SK-N-SH treated with all-trans-retinoic acid at 6 μM for 48 hours (cell line): ENCODE results near the gene CACNA1B.

Source experiments
- ATAC-seq: fragments of 200-7000 bp; cut with Tn5 transposase; 3 replicates; pipeline ENCODE4 v1.9.1; 2020; ENCODE audit warnings: mild to moderate bottlenecking, moderate library complexity
- ARNTL ChIP-seq: fragments of 450-650 bp; formaldehyde crosslinking; IDR thresholded peaks from 2 replicates; pipeline ENCODE4 v1.5.0; 2020; ENCODE audit warnings: low read depth, mild to moderate bottlenecking, moderate library complexity, borderline replicate concordance
- BACH2 ChIP-seq: fragments of 250-450 bp; sonication (Bioruptor Pico); IDR thresholded peaks from 2 replicates; pipeline ENCODE4 v1.9.0; 2021; ENCODE audit warnings: mild to moderate bottlenecking, borderline replicate concordance
- CSDC2 ChIP-seq: fragments of 250-450 bp; sonication (Bioruptor Pico); IDR thresholded peaks from 2 replicates; pipeline ENCODE4 v1.5.0; 2020; ENCODE audit warnings: mild to moderate bottlenecking, moderate library complexity
- ESRRG ChIP-seq: fragments of 250-450 bp; sonication (Bioruptor Pico); IDR thresholded peaks from 2 replicates; pipeline ENCODE4 v1.6.1; 2021; ENCODE audit warnings: mild to moderate bottlenecking
- OSR1 ChIP-seq: fragments of 250-450 bp; sonication (Bioruptor Pico); IDR thresholded peaks from 2 replicates; pipeline ENCODE4 v1.8.0; 2022; ENCODE audit warnings: moderate library complexity, mild to moderate bottlenecking, inconsistent platforms
- PPARA ChIP-seq: fragments of 250-450 bp; sonication (Bioruptor Pico); IDR thresholded peaks from 2 replicates; pipeline ENCODE4 v1.5.0; 2020; ENCODE audit warnings: mild to moderate bottlenecking, borderline replicate concordance
- RARB ChIP-seq: fragments of 250-450 bp; sonication (Bioruptor Pico); IDR thresholded peaks from 2 replicates; pipeline ENCODE4 v1.8.0; 2021; ENCODE audit warnings: mild to moderate bottlenecking, moderate library complexity
- SNAI2 ChIP-seq: fragments of 250-450 bp; sonication (Bioruptor Pico); IDR thresholded peaks from 2 replicates; pipeline ENCODE4 v1.5.0; 2020; ENCODE audit warnings: mild to moderate bottlenecking, moderate library complexity
- TOX ChIP-seq: fragments of 250-450 bp; sonication (Bioruptor Pico); IDR thresholded peaks from 2 replicates; pipeline ENCODE4 v1.8.0; 2021; ENCODE audit warnings: mild to moderate bottlenecking, moderate library complexity, borderline replicate concordance
- ZFP3 ChIP-seq: fragments of 250-450 bp; sonication (Bioruptor Pico); IDR thresholded peaks from 2 replicates; pipeline ENCODE4 v1.5.0; 2020; ENCODE audit warnings: mild to moderate bottlenecking, moderate library complexity
- ZFP30 ChIP-seq: fragments of 450-650 bp; formaldehyde crosslinking; IDR thresholded peaks from 2 replicates; pipeline ENCODE4 v1.5.0; 2022; ENCODE audit warnings: mild to moderate bottlenecking, moderate library complexity
- ZNF565 ChIP-seq: fragments of 450-650 bp; formaldehyde crosslinking; conservative IDR thresholded peaks from 2 replicates; pipeline ENCODE4 v1.5.0; 2020; ENCODE audit warnings: low read depth, mild to moderate bottlenecking, moderate library complexity
- ZNF70 ChIP-seq: fragments of 450-650 bp; formaldehyde crosslinking; IDR thresholded peaks from 2 replicates; pipeline ENCODE4 v1.5.0; 2020; ENCODE audit warnings: mild to moderate bottlenecking, moderate library complexity
- ZNF8 ChIP-seq: fragments of 450-650 bp; formaldehyde crosslinking; IDR thresholded peaks from 2 replicates; pipeline ENCODE4 v1.5.0; 2020; ENCODE audit warnings: mild to moderate bottlenecking, moderate library complexity
- TF ChIP-seq, protein P1 (sequence below): fragments of 250-450 bp; sonication (Bioruptor Pico); IDR thresholded peaks from 2 replicates; pipeline ENCODE4 v1.5.1; 2021; ENCODE audit warnings: mild to moderate bottlenecking, moderate library complexity
- TF ChIP-seq, protein P2 (sequence below): fragments of 250-450 bp; sonication (Bioruptor Pico); IDR thresholded peaks from 2 replicates; pipeline ENCODE4 v1.5.1; 2020; ENCODE audit warnings: low read depth, mild to moderate bottlenecking, moderate library complexity
- TF ChIP-seq, protein P3 (sequence below): fragments of 250-450 bp; sonication (Bioruptor Pico); IDR thresholded peaks from 2 replicates; pipeline ENCODE4 v1.8.0; 2020; ENCODE audit warnings: mild to moderate bottlenecking, moderate library complexity, borderline replicate concordance
- TF ChIP-seq, protein P4 (sequence below): fragments of 250-450 bp; sonication (Bioruptor Pico); IDR thresholded peaks from 2 replicates; pipeline ENCODE4 v1.8.0; 2021; ENCODE audit warnings: low read depth, mild to moderate bottlenecking, moderate library complexity, borderline replicate concordance
- TF ChIP-seq, protein P5 (sequence below): fragments of 250-450 bp; sonication (Bioruptor Pico); IDR thresholded peaks from 2 replicates; pipeline ENCODE4 v1.5.0; 2020; ENCODE audit warnings: mild to moderate bottlenecking, moderate library complexity

The CACNA1B gene

DNA sequence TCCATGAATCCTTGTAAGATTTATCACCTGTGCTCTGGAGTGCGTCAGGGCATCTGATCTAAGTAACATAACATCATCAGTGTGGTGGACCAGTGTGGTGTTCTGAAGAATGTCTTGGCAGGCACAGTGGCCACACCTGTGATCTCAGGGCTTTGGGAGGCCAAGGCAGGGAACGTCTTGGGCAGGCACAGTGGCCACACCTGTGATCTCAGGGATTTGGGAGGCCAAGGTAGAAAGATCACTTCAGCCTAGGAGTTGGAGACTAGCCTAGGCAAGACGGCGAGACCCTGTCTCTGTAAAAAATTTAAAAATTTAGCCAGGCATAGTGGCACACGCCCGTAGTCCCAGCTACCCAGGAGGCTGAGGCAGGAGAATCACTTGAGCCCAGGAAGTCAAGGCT is 185.5 kb downstream of the CACNA1B start:
- no peak for TF ChIP-seq ZNF70 (CRISPR knock-in tag)
- TF ChIP-seq RARB (CRISPR knock-in tag): no peak
- no peak for TF ChIP-seq ZNF565 (CRISPR knock-in tag)
- TF ChIP-seq BACH2: no peak
- no peak for TF ChIP-seq PPARA (CRISPR knock-in tag)
- TF ChIP-seq, protein P1, sequence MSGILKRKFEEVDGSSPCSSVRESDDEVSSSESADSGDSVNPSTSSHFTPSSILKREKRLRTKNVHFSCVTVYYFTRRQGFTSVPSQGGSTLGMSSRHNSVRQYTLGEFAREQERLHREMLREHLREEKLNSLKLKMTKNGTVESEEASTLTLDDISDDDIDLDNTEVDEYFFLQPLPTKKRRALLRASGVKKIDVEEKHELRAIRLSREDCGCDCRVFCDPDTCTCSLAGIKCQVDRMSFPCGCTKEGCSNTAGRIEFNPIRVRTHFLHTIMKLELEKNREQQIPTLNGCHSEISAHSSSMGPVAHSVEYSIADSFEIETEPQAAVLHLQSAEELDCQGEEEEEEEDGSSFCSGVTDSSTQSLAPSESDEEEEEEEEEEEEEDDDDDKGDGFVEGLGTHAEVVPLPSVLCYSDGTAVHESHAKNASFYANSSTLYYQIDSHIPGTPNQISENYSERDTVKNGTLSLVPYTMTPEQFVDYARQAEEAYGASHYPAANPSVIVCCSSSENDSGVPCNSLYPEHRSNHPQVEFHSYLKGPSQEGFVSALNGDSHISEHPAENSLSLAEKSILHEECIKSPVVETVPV (CRISPR knock-in tag): no peak
- TF ChIP-seq ARNTL: no peak
- TF ChIP-seq, protein P2, sequence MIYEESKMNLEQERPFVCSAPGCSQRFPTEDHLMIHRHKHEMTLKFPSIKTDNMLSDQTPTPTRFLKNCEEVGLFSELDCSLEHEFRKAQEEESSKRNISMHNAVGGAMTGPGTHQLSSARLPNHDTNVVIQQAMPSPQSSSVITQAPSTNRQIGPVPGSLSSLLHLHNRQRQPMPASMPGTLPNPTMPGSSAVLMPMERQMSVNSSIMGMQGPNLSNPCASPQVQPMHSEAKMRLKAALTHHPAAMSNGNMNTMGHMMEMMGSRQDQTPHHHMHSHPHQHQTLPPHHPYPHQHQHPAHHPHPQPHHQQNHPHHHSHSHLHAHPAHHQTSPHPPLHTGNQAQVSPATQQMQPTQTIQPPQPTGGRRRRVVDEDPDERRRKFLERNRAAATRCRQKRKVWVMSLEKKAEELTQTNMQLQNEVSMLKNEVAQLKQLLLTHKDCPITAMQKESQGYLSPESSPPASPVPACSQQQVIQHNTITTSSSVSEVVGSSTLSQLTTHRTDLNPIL (CRISPR knock-in tag): no peak
- no peak for TF ChIP-seq OSR1
- no peak for ATAC-seq

DNA sequence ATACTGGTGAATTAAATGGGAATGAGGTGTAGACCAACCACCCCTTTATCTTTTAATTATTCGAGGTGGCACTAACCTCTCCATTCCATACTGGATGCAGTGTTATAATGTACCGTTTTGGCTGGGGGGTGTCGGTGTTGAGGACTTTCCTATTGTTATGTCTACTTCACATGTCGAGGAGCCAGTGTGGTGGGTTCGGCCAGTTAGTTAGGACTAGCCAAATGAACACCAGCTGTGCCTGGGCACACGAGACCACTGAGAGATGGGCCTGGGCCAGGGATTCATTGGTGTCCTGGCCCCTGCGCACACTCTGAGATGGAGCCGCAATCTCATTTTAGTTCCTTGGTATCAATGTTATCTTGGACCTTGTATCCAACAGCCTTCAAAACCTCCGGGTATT is 186.2 kb downstream of the CACNA1B start:
- ATAC-seq: no peak
- TF ChIP-seq BACH2 (no peak), SNAI2 (CRISPR knock-in tag) (no peak), RARB (CRISPR knock-in tag) (no peak), ZFP30 (CRISPR knock-in tag) (no peak), TOX (CRISPR knock-in tag) (no peak), ZNF8 (CRISPR knock-in tag) (no peak)
- TF ChIP-seq, protein P3, sequence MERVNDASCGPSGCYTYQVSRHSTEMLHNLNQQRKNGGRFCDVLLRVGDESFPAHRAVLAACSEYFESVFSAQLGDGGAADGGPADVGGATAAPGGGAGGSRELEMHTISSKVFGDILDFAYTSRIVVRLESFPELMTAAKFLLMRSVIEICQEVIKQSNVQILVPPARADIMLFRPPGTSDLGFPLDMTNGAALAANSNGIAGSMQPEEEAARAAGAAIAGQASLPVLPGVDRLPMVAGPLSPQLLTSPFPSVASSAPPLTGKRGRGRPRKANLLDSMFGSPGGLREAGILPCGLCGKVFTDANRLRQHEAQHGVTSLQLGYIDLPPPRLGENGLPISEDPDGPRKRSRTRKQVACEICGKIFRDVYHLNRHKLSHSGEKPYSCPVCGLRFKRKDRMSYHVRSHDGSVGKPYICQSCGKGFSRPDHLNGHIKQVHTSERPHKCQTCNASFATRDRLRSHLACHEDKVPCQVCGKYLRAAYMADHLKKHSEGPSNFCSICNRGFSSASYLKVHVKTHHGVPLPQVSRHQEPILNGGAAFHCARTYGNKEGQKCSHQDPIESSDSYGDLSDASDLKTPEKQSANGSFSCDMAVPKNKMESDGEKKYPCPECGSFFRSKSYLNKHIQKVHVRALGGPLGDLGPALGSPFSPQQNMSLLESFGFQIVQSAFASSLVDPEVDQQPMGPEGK (CRISPR knock-in tag): no peak
- TF ChIP-seq, all 23 proteins: peak for 0

DNA sequence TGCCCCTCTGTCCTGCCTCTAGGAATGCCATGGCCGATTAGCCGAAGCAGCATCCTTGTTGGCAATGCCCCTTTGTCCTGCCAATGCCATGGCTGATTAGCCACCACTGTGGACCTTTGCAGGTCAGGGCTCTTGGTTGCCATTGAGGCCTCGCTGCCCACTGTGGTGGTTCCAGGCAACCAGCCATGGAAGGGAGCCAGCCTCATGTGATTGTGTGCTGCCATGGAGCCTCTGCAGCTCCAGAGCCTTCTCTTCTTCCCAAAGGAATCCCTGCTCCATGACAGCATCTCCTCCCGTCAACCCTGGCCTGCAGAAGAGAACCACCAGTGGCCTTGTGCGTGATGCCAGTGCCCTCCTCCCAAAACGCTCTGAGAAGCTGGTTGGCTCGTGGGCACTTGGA is 187.0 kb downstream of the CACNA1B start:
- no peak for ATAC-seq
- no peak for TF ChIP-seq ZNF70 (CRISPR knock-in tag)
- no peak for TF ChIP-seq SNAI2 (CRISPR knock-in tag)
- TF ChIP-seq ZFP3 (CRISPR knock-in tag): no peak
- TF ChIP-seq ARNTL: no peak
- TF ChIP-seq, protein P1 (CRISPR knock-in tag): no peak
- no peak for TF ChIP-seq TOX (CRISPR knock-in tag)
- TF ChIP-seq RARB (CRISPR knock-in tag): no peak
- no peak for TF ChIP-seq ZNF8 (CRISPR knock-in tag)
- no peak for TF ChIP-seq BACH2

DNA sequence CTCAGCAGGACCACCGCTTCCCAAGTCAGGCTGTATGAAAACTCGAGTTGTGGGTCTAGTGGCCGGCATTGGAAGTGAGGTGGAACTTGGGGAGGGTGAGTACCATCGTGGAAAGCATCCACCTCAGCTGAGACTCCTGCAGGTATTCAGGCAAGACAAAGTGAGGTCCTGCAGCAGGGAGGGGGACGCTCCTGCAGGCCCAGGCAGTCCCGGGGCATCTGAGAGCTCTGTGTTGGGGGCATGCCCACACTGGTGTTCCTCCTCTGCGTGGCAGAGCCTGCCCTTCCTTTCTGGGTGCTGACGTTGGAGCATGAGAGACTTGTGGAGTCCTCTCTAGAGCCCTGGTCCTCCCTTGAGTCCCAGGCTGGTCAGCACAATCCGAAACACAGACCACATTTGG is 187.7 kb downstream of the CACNA1B start:
- no peak for TF ChIP-seq BACH2
- TF ChIP-seq ZNF565 (CRISPR knock-in tag): no peak
- no peak for TF ChIP-seq SNAI2 (CRISPR knock-in tag)
- TF ChIP-seq ZFP3 (CRISPR knock-in tag): no peak
- TF ChIP-seq, protein P4, sequence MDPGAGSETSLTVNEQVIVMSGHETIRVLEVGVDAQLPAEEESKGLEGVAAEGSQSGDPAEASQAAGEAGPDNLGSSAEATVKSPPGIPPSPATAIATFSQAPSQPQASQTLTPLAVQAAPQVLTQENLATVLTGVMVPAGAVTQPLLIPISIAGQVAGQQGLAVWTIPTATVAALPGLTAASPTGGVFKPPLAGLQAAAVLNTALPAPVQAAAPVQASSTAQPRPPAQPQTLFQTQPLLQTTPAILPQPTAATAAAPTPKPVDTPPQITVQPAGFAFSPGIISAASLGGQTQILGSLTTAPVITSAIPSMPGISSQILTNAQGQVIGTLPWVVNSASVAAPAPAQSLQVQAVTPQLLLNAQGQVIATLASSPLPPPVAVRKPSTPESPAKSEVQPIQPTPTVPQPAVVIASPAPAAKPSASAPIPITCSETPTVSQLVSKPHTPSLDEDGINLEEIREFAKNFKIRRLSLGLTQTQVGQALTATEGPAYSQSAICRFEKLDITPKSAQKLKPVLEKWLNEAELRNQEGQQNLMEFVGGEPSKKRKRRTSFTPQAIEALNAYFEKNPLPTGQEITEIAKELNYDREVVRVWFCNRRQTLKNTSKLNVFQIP: no peak
- TF ChIP-seq, protein P1 (CRISPR knock-in tag): no peak
- TF ChIP-seq, protein P3 (CRISPR knock-in tag): no peak
- no peak for TF ChIP-seq ZFP30 (CRISPR knock-in tag)
- TF ChIP-seq ARNTL: no peak
- TF ChIP-seq ESRRG: no peak
- TF ChIP-seq CSDC2 (CRISPR knock-in tag): no peak
- TF ChIP-seq, protein P5, sequence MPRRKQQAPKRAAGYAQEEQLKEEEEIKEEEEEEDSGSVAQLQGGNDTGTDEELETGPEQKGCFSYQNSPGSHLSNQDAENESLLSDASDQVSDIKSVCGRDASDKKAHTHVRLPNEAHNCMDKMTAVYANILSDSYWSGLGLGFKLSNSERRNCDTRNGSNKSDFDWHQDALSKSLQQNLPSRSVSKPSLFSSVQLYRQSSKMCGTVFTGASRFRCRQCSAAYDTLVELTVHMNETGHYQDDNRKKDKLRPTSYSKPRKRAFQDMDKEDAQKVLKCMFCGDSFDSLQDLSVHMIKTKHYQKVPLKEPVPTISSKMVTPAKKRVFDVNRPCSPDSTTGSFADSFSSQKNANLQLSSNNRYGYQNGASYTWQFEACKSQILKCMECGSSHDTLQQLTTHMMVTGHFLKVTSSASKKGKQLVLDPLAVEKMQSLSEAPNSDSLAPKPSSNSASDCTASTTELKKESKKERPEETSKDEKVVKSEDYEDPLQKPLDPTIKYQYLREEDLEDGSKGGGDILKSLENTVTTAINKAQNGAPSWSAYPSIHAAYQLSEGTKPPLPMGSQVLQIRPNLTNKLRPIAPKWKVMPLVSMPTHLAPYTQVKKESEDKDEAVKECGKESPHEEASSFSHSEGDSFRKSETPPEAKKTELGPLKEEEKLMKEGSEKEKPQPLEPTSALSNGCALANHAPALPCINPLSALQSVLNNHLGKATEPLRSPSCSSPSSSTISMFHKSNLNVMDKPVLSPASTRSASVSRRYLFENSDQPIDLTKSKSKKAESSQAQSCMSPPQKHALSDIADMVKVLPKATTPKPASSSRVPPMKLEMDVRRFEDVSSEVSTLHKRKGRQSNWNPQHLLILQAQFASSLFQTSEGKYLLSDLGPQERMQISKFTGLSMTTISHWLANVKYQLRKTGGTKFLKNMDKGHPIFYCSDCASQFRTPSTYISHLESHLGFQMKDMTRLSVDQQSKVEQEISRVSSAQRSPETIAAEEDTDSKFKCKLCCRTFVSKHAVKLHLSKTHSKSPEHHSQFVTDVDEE (CRISPR knock-in tag): no peak
- no peak for TF ChIP-seq ZNF8 (CRISPR knock-in tag)
- TF ChIP-seq RARB (CRISPR knock-in tag): no peak
- TF ChIP-seq, all 23 proteins: peak for 0
- ATAC-seq: no peak
